Renal cortical epithelial cell (primary cell): ENCODE measurements around the gene VSIG4. TPM values are rescaled to one million over a fixed set of nuclear protein-coding genes. Genes with fewer than 3 reads are reported as not detected.

ENCODE experiments used
- DNase-seq: peaks from one replicate; pipeline ENCODE4 v3.0.0-alpha.2; 2011; ENCODE audit warnings: low read depth
- total RNA-seq: library from RNA; depleted of rRNA; stranded (reverse); fragments of >200 nt; gene quantifications from 2 replicates; pipeline ENCODE4 v1.2.3, GENCODE V29; 2014

VSIG4 gene
- total RNA-seq, 1 donor from 2014 or later, result not detected

DNA sequence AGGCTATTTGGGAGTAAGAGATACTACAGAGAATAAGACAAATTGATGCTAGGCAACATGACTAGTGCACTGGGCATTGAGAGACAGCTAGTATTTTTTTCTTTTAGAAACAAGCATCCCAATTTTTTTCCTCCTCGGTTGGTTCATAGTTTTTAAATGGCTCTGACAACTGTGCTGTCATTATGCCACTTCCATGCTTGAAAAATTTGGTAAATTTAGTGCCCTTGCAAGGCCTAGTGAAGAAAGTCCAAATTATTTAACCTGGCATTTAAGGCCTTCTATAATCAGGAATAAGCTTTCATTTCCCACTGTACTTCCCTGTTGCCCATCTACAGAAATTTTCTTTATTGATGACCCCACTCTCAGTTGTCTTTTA is 15.8 kb downstream of the VSIG4 start:
- no peak for DNase-seq

DNA sequence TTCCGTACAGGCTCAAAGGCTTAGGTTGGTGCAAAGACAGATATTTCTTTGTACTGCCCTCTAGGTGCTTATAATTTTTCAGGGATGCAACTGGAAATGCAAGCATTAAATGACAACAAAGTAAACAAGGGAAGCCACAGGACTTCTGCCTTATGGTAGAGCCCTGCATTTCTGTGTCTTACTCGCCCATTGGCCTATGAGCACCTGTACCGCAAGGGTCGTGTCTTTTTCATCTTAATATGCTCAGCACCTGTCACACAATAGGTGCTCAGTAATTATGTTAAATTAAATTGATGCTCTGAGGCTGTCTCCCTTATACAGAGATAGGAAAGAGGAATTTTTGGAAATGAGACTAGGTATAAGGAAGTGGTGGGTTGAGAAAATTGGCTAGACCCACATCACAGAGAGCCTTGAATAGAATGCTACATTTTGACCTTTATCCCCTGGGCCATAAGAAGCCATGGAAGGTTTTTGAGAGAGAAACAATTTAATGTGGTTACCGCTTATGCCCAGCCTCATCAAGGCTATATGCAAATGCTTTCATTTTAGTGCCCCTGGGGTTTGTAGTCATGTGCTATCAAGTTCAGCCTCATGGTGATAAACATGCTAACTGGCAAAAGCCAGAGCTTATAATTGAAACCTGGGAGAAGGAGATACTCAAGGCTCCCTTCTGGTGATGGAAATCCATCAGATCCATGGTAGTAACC is 16.3 kb downstream of the VSIG4 start:
- no peak for DNase-seq

DNA sequence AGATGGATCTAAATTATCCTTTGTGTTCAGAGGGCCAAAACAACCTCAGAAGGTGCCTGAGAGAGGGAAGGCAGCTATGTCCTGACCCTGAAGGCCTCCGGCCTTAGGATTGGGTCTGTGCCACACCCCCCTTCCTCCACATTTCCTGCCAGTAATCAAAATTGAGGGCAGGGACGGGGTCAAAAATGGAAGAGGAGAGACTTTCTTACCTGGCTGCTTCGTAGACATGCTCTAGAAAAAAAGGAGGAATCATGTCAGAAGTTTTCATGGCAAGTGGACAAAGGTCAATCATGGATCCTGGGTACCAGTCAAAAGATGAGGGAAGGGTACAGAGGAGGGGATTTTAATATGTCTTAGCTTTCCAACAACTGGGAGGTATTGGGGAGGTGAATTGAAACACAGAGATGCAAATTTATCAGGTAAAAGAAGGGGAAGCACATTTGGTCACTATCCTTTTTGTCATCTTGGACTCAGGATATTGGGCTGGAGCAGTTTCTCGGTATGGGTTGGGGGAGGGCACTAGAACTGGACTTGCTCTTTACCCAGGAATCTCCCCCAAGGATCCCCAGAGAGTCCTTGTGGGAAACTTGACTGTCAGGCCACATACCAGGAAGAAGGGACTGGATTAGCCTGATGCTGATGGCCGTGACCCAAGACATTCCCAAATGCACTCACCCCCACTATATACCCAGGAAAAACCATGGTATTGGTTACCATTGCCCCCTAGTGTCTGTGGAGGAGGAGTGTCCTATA is 17.1 kb downstream of the VSIG4 start:
- no peak for DNase-seq

DNA sequence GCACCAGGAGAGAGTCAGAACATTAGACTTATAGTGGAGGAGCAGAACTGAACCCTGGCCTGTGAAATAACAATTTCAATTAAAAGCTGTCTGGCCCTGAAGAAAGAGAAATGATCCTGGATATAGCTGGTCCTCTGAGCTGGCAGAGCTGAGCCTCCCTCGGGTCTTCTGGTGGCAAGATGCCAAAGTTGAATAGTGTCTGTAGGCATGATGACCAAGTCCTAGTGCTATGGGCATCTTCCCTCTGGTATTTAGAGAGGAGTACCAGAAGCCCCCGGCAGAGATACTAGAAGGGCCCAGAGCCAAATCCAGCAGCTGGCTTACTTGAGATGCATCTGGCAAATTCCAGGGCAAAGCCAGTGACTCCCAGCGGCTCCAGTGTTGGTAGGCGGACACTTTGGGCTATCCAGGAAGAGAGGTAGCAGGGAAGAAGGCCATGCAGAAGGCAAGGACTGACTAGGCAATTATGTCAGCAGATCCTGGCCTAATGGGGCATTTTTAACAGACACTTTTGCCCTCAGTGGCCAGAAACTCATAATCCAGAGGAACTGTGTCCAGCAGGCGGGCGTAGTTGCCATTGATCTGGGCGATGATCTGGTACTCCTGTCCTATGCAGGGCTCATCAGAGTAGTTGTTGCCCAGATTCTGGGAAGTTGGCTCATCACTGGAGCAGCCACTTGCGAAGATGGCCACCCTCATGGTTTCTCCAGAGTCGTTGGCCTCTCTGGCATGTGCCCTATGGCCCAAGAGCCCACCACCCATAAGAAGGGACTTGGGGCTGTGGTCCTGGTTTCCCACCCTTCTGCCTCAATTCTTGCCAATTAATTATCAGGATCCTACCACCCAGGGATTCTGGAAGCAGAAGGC is 17.9 kb downstream of the VSIG4 start:
- no peak for DNase-seq

DNA sequence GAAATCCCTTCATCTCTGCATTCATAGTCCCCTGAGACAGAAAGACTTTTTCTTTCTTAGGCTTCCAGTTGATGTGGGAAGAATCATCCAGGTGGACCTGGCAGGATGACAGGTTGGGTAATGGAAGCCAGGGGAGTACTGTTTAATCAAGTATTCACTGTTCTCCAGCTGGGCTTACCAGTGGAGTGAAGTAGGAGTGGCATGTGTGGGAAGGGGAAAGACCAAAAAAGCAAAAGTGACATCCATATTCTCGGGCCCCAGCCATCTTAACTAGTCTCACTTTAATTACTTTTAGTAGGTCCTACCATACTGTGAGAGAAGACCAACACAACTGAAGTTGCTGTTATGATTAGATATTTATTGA is 18.5 kb downstream of the VSIG4 start:
- DNase-seq, result no peak

DNA sequence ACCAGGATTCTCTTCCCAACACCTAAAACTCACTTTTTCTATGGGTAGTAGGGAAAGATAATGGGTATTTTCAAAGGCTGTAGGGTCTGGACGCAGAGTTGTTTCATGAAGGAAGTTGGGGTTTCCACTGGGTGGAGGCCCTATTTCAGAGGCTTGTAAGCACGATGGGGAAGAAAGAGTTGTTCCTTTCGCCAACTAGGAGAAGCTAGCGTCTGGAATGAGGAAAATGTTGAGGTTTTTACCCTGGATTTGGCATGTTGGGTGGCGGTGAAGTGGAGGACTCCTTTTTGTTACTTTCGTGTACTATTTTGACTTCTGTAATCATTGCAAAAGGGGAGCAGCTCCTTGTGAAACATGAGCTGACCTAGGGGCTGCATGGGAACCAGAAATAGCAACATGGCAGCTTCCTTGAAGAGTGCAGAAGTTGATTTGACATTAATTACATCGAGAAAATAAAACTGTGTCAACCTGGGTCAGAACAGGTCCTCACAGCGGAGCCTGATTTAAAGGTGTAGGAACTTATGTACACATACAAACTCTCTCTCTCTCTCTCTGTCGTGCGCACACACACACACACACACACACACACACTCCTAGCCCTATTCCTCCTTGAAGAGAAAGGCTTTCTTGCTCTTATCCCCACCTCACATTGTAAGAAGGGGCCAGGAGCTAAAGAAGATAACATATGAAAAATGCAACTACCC is 19.1 kb downstream of the VSIG4 start:
- DNase-seq, result no peak

DNA sequence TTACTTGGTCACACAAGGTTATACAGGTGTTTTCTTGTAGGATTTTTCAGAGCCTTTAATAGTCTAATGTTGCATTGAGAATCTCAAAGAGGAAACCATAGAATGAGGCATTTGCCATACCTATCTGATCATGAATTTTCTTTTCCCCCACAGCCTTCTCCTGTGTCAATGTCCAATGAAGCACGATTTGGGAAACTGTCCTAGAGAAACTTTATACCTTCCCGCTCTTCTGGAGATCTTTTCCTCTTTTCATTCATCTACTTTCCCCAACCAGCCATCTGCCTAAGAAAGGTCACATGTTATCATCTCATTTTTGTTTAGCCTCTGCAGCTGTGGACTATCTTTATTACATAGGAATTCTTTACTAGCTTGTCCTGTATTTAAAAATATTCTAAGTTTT is 19.9 kb downstream of the VSIG4 start:
- no peak for DNase-seq

DNA sequence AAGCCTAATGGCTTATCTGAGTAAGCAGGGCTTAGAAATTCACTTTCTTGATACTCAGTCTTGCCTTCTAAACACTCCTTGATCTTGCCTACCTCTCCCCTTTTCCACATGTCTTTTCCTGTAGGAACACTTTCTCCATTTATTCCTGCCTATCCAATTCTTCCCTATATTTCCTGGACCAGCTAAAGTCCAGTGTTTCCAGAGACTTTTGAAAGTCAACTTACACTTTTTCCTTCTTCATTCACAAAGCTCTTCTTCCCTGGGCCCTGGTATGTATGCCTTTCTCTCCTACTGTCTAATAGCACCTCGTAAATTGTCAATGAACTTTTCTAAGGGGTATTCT is 20.6 kb downstream of the VSIG4 start:
- no peak for DNase-seq

DNA sequence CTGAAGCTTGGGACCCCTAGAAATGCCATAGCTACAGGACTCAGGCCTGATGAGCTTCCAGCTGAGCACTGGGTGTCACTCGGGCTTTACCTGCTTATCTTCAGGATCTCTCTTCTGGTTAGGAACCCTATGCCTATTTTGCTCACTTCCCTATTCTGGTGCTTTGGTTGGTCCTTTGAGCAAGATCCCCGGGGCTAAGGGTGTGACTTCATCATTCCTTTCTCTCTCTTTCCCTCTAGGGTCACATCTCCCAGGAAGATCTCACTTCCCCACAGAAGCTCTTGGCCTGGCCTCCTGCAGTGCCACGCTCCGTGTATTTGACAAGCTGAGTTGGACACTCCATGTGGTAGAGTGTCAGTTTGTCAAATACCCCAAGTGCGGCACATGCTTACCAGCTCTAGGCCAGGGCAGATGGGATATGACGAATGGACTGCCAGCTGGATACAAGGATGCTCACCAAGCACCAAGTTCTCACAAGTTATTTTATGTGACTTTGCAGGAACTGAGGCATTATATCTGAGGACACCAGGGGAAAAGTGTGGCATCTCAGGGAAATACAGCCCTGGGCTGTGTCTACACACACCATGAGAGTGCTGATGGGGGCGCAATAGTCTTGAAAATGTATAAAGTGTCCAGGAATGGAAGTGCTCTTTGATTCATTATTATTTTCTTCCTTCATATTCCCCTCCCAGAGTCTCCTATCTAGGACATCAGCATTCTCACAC is 21.1 kb downstream of the VSIG4 start:
- no peak for DNase-seq

DNA sequence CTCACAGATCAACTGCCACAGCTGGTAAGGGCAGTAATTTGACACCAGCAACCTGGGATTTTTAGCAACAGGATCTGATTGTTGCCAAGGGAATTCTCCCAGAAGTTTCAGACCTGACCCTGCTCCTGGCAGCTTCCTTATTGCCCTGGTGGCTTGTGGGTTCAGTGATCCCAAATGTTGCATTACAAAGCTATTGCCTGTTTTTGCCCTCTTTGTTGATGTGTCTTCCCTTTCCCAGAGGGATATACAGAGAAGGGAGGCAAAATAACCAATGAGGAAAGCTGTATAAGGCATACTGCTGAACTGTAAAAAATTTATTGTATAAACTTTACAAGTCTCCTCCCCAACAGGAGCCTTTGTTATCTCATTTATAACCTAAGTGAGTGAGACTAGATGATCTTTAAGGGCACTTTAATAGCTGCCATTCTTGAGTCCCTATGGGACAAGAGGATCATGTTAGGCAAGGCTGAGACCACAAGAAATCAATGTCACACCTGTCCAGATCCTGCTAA is 22.2 kb downstream of the VSIG4 start:
- no peak for DNase-seq

DNA sequence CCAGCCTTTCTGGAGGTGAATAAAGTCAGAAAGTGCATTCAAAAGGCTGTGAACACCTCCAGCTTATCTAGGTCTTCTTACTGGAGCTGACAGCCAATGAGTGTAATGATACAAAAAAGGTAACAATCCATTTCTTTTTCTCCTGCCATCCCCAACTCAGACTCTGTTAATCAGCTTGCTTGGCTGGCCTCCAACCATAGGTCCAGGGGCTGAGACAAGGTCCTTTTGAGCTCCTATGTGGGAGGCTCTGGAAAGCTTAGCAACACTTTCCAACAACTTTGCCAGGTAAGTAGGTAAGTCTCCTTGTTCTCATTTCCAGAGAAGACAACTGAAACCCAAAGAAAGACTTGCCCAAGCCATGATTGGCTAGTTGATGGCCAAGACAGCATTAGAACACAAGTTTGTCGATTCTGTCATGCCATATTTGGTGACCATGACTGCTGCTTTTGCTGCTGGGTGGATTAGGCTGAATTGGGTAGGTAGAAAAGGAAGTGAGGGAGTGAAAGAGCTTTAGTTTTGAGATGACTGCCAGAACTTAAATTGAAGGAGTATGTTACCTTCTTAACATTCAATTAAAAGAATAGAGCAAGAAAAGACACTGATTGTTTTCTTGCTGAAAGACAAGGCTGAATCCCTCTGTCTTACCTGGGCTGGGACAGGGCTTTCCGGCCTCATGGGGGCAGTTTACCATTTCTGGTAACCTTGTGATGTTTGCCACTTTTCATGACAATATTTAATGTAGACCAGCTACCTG is 22.8 kb downstream of the VSIG4 start:
- no peak for DNase-seq

DNA sequence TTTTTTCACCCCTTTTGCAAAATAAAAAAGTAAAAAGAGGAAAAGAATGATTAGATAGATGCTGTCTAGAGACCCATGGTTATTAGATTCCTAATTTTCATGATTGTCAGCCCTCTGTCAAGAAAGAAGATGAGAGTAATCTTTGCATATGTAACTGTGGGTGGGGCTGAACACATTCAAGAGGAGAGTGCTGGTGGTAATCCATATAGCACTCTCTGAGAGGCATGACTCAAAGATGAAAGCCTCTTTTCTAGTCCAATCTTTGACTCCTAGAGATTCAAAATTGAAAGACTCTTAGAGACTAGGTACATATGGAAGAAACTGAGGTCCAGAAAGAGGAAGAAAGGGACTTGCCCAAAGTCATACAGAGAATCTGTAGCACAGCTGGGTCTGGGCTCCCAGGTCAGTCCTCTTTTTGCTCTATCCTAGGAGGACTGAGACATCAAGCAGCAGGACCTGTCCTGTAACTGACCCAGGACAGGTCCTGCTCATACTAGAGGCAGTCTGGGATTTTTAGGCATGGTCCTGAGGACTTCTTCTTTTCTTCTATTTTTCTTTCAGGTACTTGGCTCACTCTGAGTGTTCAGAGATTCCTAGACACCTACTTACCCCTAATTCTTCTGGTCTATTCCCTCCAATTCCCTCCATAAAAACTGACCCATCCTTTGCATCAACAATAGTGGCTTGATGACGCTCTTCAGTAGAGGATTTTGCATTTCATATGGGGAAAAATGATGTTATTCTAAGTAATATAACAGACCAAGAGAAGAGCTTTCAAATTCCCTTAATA is 23.8 kb downstream of the VSIG4 start:
- DNase-seq, result no peak

DNA sequence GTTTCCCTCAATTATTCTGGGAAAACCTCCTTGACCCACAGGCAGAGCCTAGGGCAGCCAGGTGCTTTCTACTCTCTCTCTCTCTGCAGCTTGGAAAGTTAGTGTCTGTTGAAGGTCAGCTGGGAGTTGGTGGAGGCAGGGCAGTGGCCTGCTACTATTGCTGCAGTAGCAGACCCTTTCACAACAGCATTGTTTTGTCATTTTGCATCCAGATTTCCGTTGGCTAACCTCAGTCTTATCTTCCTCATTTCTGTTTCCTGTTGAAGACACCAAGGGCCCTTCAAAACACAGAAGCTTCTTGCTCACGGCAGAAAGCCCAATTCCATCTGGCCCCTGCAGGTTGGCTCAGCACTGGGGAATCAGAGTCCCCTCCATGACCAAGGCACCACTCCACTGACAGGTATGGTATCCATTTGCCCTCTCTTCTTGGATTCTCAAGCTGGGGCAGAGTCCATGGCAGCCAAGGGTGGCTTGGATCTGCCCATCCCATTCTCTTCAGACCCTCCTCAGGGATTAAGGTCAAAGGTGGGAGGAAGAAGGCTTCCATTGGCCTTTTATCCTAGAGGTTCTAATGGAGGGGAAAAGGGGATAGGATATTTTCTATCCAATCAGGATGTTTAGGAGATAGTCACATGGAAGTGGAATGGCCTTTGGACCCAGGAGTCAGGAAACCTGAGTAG is 24.6 kb downstream of the VSIG4 start:
- no peak for DNase-seq

DNA sequence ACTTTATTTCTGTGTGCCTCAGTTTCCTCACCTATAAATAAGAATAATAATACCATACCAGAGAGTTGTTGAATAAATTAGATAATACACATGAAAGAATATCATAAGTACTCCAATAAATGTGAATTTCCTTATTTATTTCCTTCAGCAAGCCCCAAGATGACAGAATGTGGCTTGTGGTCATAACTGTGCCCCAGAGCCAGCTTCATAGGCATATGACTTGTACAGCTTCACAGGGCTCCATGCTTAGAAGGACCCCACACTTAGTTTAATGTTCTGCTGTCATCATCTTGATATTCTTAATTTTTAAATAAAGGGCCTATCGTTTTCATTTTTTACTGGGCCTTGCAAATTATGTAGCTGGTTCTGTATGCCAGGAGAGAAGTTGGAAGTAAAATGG is 25.3 kb downstream of the VSIG4 start:
- DNase-seq, result no peak

DNA sequence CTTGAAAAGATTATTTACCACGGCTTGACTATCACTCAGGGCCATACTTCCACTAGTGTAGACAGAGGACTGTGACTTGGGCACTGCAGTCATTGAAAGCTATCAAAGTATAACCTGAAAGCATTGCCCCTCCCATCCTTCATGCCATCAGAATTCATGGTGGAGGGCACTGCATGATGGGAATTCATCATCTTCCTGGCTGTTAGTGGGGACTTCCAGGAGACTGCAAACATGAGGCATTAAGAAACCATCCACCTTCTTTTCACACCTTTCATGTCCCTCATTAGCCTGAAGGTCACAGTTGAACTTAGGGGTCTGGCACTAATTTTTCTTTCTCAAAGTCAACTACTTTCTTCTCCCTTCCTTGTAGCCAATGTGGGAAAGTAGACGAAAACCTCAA is 25.8 kb downstream of the VSIG4 start:
- no peak for DNase-seq

DNA sequence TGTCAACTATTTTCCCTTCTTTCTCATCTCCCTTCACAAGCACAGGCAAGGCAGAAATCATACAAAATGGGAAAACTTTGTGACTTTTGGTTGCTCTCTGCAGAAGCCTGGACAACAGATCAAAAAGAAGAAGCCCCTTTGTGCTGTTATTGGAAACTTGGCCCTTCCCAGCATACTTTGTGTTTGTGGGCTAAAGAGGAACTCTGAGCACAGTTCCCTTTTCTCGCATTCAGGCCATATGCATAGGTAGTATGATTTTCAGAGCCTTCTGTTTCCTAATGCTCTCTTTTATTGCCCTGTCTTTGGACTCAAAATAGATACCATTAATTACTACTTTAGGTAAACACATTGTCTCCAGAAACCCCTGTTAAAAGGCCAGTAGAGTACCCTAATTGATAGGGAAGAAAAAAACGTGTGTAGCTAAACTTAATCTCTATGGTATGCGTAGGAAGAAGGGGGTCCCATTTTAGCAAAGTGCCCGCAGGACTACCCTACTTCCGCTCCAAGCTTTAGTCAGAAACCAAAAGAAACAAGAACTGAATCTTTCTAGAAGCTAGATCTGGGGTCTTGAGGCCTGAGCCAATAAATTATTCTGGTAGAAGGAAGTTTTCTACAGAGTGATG is 26.6 kb downstream of the VSIG4 start:
- no peak for DNase-seq

DNA sequence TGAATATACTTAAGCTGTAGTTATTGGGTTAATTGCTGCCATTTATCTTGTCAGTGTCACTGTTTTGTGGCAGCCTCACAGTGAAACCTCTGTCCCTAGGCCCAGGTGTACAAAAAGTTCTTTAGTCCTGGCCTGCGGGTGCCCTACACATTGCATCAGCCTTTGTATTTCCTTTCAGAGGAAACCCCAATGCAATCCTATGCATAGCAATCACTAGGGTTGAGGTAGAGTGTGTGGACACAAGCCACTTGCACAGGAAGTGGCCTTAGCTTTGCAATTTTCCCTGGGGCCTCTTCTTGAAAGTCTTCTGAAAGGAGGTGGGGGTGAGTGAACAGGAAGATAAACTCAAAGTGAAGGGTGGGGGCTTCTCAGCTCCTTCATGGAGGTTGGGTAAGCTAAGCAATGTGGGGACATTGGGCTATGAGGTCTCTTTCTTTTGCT is 27.8 kb downstream of the VSIG4 start:
- no peak for DNase-seq

DNA sequence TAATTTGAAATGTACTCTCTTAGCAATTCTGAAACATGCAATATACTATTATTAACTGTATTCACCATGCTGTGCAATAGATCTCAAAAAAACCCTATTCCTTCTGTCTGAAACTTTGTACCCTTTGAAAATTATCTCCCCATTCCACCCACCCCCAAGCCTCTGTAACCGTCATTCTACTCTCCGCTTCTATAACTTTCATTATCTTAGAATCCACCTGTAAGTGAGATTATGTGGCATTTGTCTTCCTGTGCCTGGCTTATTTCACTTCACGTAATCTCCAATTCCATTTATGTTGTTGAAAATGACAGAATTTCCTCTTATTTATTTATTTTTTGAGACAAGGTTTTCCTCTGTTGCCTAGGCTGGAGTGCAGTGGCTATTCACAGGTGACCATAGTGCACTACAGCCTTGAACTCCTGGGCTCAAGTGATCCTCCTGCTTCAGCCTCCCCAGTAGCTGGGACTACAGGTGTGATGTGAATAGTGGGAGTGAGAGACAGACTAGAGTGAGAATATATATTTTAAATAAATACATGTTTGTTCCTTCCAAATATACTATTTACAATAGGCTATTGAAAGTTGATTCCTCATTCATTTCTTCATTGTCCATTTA is 30.5 kb downstream of the VSIG4 start:
- DNase-seq, result no peak
